Measurements from ENCODE around the gene FKBP3.
"Not testable (repeated sequence)": the region's sequence is repeated elsewhere in the genome, so short reads cannot be mapped to it uniquely, and the experiment has no call there.

Gene FKBP3

GRCh38 chr14:45112896-45113781 is 21.1 kb downstream of the FKBP3 start:
- DNase-seq (ENCODE audit: low read depth), result no peak

DNA sequence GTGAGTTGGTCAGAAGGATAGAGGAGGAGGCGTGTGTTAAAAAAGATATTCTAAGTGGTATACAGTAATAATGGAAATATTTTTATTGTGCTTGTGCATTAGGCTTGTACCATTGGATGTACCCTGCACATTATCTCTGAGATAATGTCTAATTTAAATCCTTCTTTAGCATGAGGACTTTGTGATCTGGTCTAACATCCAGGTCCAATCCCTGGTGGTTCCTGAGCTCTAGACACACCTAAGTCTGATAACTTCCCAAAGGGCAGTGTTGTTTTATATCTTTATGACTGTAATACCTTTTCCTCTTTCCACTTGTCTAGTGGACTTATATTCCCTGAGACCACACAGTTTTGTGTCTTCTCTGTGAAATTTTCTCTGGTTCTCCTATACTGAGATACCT is 29.7 kb downstream of the FKBP3 start:
- no peak for DNase-seq (ENCODE audit: low read depth)

GRCh38 chr14:45103806-45104205 is 30.5 kb downstream of the FKBP3 start:
- DNase-seq (ENCODE audit: low read depth), result no peak

- DNase-seq (ENCODE audit: low read depth), result no peak
Observed at GRCh38 chr14:45096218-45096617, 38.1 kb downstream of the FKBP3 start.

GRCh38 chr14:45095143-45095542 is 39.1 kb downstream of the FKBP3 start:
- no peak for DNase-seq (ENCODE audit: low read depth)

GRCh38 chr14:45094275-45094674 is 40.0 kb downstream of the FKBP3 start:
- DNase-seq (ENCODE audit: low read depth), result no peak

GRCh38 chr14:45091710-45092109 is 42.6 kb downstream of the FKBP3 start:
- no peak for DNase-seq (ENCODE audit: low read depth)

DNA sequence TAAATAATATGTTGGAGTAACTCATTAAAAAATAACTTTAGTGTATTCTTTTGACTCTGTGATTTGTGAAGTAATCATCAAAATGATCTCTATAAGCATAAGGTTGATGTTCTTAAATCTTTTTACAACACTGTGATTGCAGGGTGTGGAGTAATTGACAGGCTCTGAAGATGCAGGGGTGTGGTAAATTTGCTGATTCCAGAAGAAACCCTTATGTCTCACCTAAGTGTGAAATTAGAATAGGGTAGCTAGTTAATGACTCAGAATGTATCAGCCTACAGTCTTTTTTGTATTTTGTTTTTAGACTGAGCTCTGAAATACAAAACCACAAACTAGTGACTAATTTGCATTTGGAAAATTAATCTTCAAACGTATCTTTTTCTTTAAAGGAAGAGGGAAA is 44.5 kb downstream of the FKBP3 start:
- no peak for DNase-seq (ENCODE audit: low read depth)

DNA sequence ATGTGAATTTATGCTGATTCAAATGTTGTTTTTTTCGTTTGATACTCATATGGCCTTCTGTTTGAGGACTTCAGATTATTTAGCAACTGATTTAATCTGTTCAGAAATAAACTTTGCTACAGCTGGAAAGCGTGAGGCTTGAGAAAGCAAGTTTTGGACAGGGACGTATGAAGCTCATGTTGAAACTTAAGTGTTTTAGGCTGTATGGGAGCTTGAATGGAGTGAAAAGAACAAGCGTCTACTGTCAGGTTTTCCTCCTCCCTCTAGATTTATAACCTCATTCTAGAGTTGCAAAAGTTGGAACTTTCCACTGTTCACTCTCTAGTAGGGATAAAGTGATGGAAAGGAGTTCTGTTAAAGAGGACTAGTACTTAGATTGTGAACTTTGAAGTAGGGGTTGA is 49.3 kb downstream of the FKBP3 start:
- DNase-seq (ENCODE audit: low read depth), result no peak

DNA sequence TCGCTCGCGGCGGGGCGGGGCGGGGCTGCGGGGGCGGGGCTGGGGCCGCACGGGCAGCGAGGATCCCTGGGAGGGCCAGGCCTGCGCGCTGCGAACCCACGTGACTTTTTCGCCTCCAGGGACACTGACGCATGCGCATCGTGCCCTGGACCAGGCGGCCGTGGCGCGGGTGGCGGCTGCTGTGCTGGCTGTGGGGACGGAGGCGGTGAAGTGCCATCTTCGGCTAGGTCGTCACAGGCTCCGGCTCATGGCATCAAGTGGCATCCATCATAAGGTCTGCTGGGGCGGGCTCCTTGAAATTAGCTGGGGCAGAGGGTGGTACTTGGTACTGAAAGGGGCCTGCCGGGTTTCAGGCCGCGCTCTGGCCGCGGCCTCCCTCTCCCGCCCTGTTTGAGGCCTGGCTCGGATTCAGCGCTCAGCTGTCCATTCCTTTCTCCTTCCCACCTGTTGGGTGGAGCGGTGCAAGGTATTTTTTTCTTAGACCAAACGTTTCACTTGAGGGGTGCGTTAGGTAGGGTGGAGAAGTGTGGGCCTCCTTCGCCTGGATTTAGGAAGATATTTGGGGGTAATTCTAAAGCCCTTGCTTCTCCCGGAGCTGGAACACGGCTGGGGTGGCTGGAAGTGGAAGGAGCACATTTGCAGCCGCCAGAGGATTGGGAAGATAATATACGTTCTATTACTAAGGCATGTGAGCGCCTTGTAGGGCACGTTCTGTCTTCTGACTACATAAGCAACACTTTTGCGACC is 50.1 kb downstream of the FKBP3 start, which contains the start of gene PRPF39:
Gene PRPF39 (plus strand): TSS at position 141 of the 747 bp plus-strand sequence. CDS start 11,124 bp downstream, outside the sequence.
- peak; percentile 91 for DNase-seq (ENCODE audit: low read depth)

DNA sequence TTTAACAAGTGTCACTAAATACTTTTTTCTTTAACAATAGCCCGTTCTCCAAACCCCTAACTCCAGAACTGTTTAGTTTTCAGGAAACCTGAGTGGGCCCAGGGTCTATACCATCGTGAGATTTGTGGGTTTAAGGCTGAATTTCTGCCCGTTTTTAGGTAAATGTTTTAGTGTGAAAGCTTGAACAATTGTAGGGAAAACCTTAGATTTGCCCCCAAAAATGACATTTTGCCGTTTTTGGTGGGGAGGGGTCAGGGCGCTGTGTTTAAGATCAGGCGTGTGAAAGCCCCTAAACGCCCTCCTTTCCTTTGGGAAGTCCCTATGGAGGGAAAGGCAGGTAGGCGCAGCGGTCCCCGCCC is 50.7 kb downstream of the FKBP3 start:
- DNase-seq (ENCODE audit: low read depth), result no peak

DNA sequence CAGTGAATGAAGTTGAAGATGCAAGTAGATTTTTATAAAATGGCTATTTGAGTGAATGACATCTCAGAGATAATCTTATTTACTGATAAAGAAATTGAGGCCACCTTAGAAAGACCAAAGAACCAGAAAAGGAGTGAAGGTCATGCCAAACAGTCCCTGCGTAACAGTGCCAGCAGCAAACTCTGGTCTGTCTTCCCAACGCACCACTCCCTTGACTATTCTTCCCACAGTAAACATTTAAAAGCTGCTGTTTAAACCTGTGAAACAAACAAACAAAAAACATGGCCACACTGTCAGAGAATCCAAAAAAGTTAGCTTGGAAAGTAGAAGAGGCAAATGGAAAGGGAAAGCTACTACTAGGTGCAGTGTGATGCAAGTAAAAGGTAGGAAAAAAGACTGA is 51.9 kb downstream of the FKBP3 start:
- DNase-seq (ENCODE audit: low read depth), result no peak

GRCh38 chr14:45081096-45081495 is 53.2 kb downstream of the FKBP3 start:
- not testable (repeated sequence) for DNase-seq (ENCODE audit: low read depth)

GRCh38 chr14:45080416-45080968 is 53.8 kb downstream of the FKBP3 start:
- not testable (repeated sequence) for DNase-seq (ENCODE audit: low read depth)

GRCh38 chr14:45078323-45078722 is 56.0 kb downstream of the FKBP3 start:
- no peak for DNase-seq (ENCODE audit: low read depth)

DNA sequence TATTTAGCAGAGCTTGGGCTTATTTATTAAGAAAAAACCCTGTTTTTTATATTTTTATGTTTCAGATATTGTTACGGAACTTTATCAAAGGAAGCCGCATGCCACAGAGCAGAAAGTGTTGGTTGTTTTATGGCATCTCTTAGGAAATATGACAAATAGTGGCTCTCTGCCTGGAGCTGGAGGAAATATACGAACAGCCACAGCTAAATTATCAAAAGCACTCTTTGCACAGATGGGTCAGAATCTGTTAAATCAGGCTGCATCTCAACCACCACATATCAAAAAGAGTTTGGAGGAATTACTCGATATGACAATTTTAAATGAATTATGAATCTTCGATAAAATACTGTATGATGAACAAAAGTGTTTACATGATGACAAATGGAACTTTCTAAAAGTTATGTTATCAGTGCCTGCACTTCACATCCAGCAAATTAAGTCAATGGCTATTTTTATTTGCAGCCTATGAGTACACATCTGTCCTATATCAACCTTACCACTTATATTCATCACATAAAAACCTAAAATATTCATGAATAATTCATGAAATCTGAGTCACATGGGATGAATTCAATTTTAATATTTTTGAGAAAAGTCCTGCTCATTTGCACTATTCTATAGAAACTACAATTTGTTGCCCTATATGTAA is 60.9 kb downstream of the FKBP3 start:
- no peak for DNase-seq (ENCODE audit: low read depth)

- DNase-seq (ENCODE audit: low read depth), result no peak
Observed at GRCh38 chr14:45072126-45072525, 62.2 kb downstream of the FKBP3 start.

DNA sequence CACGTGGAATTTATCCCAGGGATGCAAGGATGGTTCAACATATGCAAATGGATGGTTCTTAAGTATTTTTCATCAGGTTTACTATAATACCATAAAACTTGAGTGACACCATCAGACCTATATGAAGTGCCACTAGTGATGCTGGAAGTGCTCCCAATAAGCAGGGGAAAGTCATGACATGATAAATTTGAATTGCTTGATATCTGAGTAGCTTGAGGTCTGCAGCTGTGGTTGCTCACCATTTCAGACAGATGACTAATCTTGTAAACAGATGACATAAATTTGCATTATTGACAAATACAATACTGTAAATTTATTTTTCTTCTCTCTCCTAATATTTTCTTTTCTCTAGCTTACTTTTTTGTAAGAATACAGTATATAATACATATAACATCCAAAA is 64.1 kb downstream of the FKBP3 start:
- no peak for DNase-seq (ENCODE audit: low read depth)

- DNase-seq (ENCODE audit: low read depth), result no peak
Observed at GRCh38 chr14:45068396-45068795, 65.9 kb downstream of the FKBP3 start.

- no peak for DNase-seq (ENCODE audit: low read depth)
Observed at GRCh38 chr14:45066667-45067066, 67.6 kb downstream of the FKBP3 start.

GRCh38 chr14:45065956-45066355 is 68.3 kb downstream of the FKBP3 start:
- no peak for DNase-seq (ENCODE audit: low read depth)

Data from activated T-cell treated with anti-CD3 and anti-CD28 coated beads for 1 hour (primary cell).